WTC11 (cell line): ENCODE data around the gene OR1J1. TPM values are rescaled to one million over a fixed set of nuclear protein-coding genes. Genes with fewer than 3 reads are reported as not detected.

ENCODE experiments used
- ATAC-seq: fragments of 200-7000 bp; cut with Tn5 transposase; 2 replicates; pipeline ENCODE4 v1.10.0; 2021; ENCODE audit warnings: mild to moderate bottlenecking, moderate library complexity
- CTCF ChIA-PET: fragments of 300-600 bp; sonication (Branson Sonifier 250); formaldehyde crosslinking; loops from one replicate; lab custom pipeline; 2021; ENCODE audit warnings: antibody characterized with exemption; lab: Charles Lee
- POLR2A ChIA-PET: fragments of 350-600 bp; sonication (Branson Sonifier 250); formaldehyde crosslinking; loops from one replicate; lab custom pipeline; 2021; ENCODE audit warnings: antibody characterized with exemption; lab: Charles Lee
- DNase-seq: peaks from one replicate; pipeline ENCODE4 v3.0.0; 2021; ENCODE audit warnings: low spot score
- H3K27ac Mint-ChIP-seq: 2 replicates; pipeline ENCODE4 v1.8.0; 2021; ENCODE audit warnings: mixed read lengths
- H3K27me3 Mint-ChIP-seq: 2 replicates; pipeline ENCODE4 v1.8.0; 2021; ENCODE audit warnings: low read depth, mild to moderate bottlenecking, moderate library complexity, mixed read lengths
- H3K36me3 Mint-ChIP-seq: 2 replicates; pipeline ENCODE4 v1.8.0; 2021; ENCODE audit warnings: mixed read lengths
- H3K4me1 Mint-ChIP-seq: 2 replicates; pipeline ENCODE4 v1.8.0; 2022; ENCODE audit warnings: mixed read lengths
- H3K4me3 Mint-ChIP-seq: 2 replicates; pipeline ENCODE4 v1.8.0; 2021; ENCODE audit warnings: mild to moderate bottlenecking, moderate library complexity, mixed read lengths
- H3K9me3 Mint-ChIP-seq: 2 replicates; pipeline ENCODE4 v1.8.0; 2021; ENCODE audit warnings: mixed read lengths
- AR ChIP-seq: fragments of 250-450 bp; sonication (Bioruptor Pico); IDR thresholded peaks from 2 replicates; pipeline ENCODE4 v1.9.0; 2021; ENCODE audit warnings: mild to moderate bottlenecking
- ATF1 ChIP-seq: sonication (generic); formaldehyde crosslinking; IDR thresholded peaks from 2 replicates; pipeline ENCODE4 v1.8.1; 2023; ENCODE audit warnings: mild to moderate bottlenecking, moderate library complexity, missing genetic modification reagents
- ATF2 ChIP-seq: sonication (generic); formaldehyde crosslinking; IDR thresholded peaks from 2 replicates; pipeline ENCODE4 v1.8.1; 2022; ENCODE audit warnings: low read depth, missing genetic modification reagents, borderline replicate concordance
- ATF3 ChIP-seq: sonication (generic); formaldehyde crosslinking; conservative IDR thresholded peaks from 2 replicates; pipeline ENCODE4 v1.8.1; 2022; ENCODE audit warnings: mild to moderate bottlenecking, missing genetic modification reagents
- ATF6 ChIP-seq: sonication (generic); formaldehyde crosslinking; IDR thresholded peaks from 2 replicates; pipeline ENCODE4 v1.8.1; 2023; ENCODE audit warnings: mild to moderate bottlenecking, missing genetic modification reagents
- CREB1 ChIP-seq: sonication (generic); formaldehyde crosslinking; IDR thresholded peaks from 2 replicates; pipeline ENCODE4 v1.8.0; 2023; ENCODE audit warnings: mild to moderate bottlenecking, missing genetic modification reagents
- FOXP1 ChIP-seq: sonication (generic); formaldehyde crosslinking; IDR thresholded peaks from 2 replicates; pipeline ENCODE4 v1.8.0; 2022; ENCODE audit warnings: missing genetic modification reagents, mild to moderate bottlenecking, moderate library complexity, borderline replicate concordance
- FOXP4 ChIP-seq: sonication (generic); formaldehyde crosslinking; IDR thresholded peaks from 2 replicates; pipeline ENCODE4 v1.8.0; 2022; ENCODE audit warnings: mild to moderate bottlenecking, missing genetic modification reagents
- MAX ChIP-seq: sonication (generic); formaldehyde crosslinking; IDR thresholded peaks from 2 replicates; pipeline ENCODE4 v1.8.0; 2022; ENCODE audit warnings: mild to moderate bottlenecking, missing genetic modification reagents
- MLX ChIP-seq: sonication (generic); formaldehyde crosslinking; IDR thresholded peaks from 2 replicates; pipeline ENCODE4 v1.8.1; 2023; ENCODE audit warnings: mild to moderate bottlenecking, missing genetic modification reagents, moderate library complexity
- NFE2L1 ChIP-seq: sonication (generic); formaldehyde crosslinking; IDR thresholded peaks from 2 replicates; pipeline ENCODE4 v1.8.1; 2023; ENCODE audit warnings: missing genetic modification reagents
- NFYB ChIP-seq: sonication (generic); formaldehyde crosslinking; conservative IDR thresholded peaks from 2 replicates; pipeline ENCODE4 v1.8.0; 2022; ENCODE audit warnings: low read depth, missing genetic modification reagents
- OVOL2 ChIP-seq: fragments of 250-450 bp; sonication (Bioruptor Pico); IDR thresholded peaks from 2 replicates; pipeline ENCODE4 v1.9.0; 2021; ENCODE audit warnings: mild to moderate bottlenecking, borderline replicate concordance
- PRRX2 ChIP-seq: fragments of 250-450 bp; sonication (Bioruptor Pico); IDR thresholded peaks from 2 replicates; pipeline ENCODE4 v1.8.0; 2021; ENCODE audit warnings: mild to moderate bottlenecking
- SMAD4 ChIP-seq: sonication (generic); formaldehyde crosslinking; IDR thresholded peaks from 2 replicates; pipeline ENCODE4 v1.8.0; 2022; ENCODE audit warnings: mild to moderate bottlenecking, missing genetic modification reagents
- SOX15 ChIP-seq: fragments of 250-450 bp; sonication (Bioruptor Pico); IDR thresholded peaks from 2 replicates; pipeline ENCODE4 v1.9.0; 2021; ENCODE audit warnings: mild to moderate bottlenecking
- USF1 ChIP-seq: sonication (generic); formaldehyde crosslinking; IDR thresholded peaks from 2 replicates; pipeline ENCODE4 v1.8.0; 2022; ENCODE audit warnings: mild to moderate bottlenecking, missing genetic modification reagents
- ZNF396 ChIP-seq: fragments of 250-450 bp; sonication (Bioruptor Pico); IDR thresholded peaks from 2 replicates; pipeline ENCODE4 v1.8.0; 2021; ENCODE audit warnings: mild to moderate bottlenecking, moderate library complexity, borderline replicate concordance
- ZNF512 ChIP-seq: sonication (generic); formaldehyde crosslinking; IDR thresholded peaks from 2 replicates; pipeline ENCODE4 v1.8.1; 2022; ENCODE audit warnings: missing genetic modification reagents, borderline replicate concordance
- total RNA-seq: library from RNA; stranded (reverse); gene quantifications from 3 replicates; pipeline ENCODE4 v1.2.3, GENCODE V29; 2021

The OR1J1 gene
- total RNA-seq, 1 experiment from 2014 or later = not detected

GRCh38 chr9:122519376-122519775, 41.6 kb upstream of the OR1J1 start (continued):
- no peak for TF ChIP-seq MLX (CRISPR knock-in tag)
- TF ChIP-seq, all 79 proteins: peak for 0

- H3K36me3 Mint-ChIP-seq = peaks cover 17% of the 10 kb centered on the region; the same call in 1 of the 2 replicates
- H3K4me1 Mint-ChIP-seq = no peaks in the 10 kb centered on the region
- POLR2A ChIA-PET = no interaction called here
- peaks cover 44% of the 10 kb centered on the region for H3K27me3 Mint-ChIP-seq
- H3K4me3 Mint-ChIP-seq = no peak within 1 kb of the TSS
- no peak for ATAC-seq
- TF ChIP-seq SOX15 (CRISPR knock-in tag) (no peak), ZNF512 (CRISPR knock-in tag) (no peak), SMAD4 (CRISPR knock-in tag) (no peak), FOXP1 (CRISPR knock-in tag) (no peak), NFYB (CRISPR knock-in tag) (no peak), MLX (CRISPR knock-in tag) (no peak), ATF1 (no peak), NFE2L1 (CRISPR knock-in tag) (no peak)
- CTCF ChIA-PET = no interaction called here
- H3K27ac Mint-ChIP-seq = no peak within 1 kb of the TSS
- H3K9me3 Mint-ChIP-seq = peaks cover 31% of the 10 kb centered on the region
- no peak for DNase-seq
Measured at GRCh38 chr9:122518841-122519240, 41.1 kb upstream of the OR1J1 start, which contains the start of gene OR1J4. TSS of gene OR1J4 (plus strand) at chr9:122519141. CDS start at chr9:122519141, 0 bp downstream.

- no peak overlapping the region for H3K27ac Mint-ChIP-seq
- ChIA-PET CTCF (no interaction called here), POLR2A (no interaction called here)
- peaks cover 29% of the 10 kb centered on the region for H3K9me3 Mint-ChIP-seq
- H3K4me1 Mint-ChIP-seq = no peaks in the 10 kb centered on the region
- H3K36me3 Mint-ChIP-seq = peaks cover 17% of the 10 kb centered on the region; the same call in 1 of the 2 replicates
- DNase-seq (no peak), ATAC-seq (no peak)
- no peak overlapping the region for H3K4me3 Mint-ChIP-seq
- peaks cover 49% of the 10 kb centered on the region for H3K27me3 Mint-ChIP-seq
- TF ChIP-seq ATF2 (CRISPR knock-in tag) (no peak), USF1 (CRISPR knock-in tag) (no peak), CREB1 (CRISPR knock-in tag) (no peak), FOXP4 (CRISPR knock-in tag) (no peak), AR (no peak), PRRX2 (CRISPR knock-in tag) (no peak), MAX (no peak), ATF3 (no peak), OVOL2 (CRISPR knock-in tag) (no peak), ZNF396 (CRISPR knock-in tag) (no peak), ATF6 (CRISPR knock-in tag) (no peak)
Measured at GRCh38 chr9:122518226-122518625, 40.5 kb upstream of the OR1J1 start.
